Limb (tissue), 2 donors: ENCODE results near the gene EFR3B.
A peak's percentile ranks its signal among the peaks of the same experiment; 100 is the strongest.
"Not testable (repeated sequence)": the region's sequence is repeated elsewhere in the genome, so short reads cannot be mapped to it uniquely, and the experiment has no call there.

ENCODE experiments used
- DNase-seq, 2 donors: peaks; one replicate each; pipeline ENCODE4 v3.0.0-alpha.2; 2016; ENCODE audit errors: extremely low spot score in 2 of 2

EFR3B gene

GRCh38 chr2:25041928-25042320 lies at the start of gene EFR3B:
TSS of gene EFR3B (plus strand) at chr2:25042076. CDS start at chr2:25042313, 237 bp downstream.
- DNase-seq, result peak; percentile 94 to 96

DNA sequence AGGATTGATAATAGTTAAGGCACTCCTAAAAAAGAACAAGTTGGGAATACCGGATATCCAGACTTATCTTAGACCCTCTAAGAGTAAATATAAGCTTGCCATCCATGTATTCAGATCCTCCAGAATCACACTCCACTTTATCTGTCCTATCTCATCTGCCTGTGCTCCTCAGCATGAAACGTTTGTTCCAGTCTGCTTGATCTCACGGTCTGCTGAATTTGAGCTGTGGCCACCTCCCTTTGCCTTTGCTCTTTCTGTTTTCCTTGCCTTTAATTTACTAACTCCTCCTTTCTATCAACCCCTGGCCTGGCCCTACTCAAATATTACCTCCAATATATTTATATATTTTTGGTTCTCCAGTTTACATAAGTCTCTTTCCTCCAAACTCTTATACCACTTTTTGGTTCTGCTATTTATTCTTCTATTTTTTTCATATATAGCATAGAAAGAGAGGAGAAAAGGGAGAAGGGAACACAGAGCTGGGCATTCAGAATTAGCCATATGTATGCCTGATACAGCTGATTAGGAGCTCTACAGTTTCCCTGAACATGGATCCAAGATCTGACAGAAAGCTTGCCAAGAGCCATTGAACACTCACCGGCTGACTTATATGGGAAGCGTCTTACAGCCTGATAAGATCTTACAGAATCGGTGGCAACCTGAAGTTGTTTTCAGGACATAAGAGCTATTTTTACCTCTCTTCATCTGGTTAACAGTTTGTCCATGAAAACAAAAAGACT lies 48.3 kb upstream of the EFR3B start:
- DNase-seq, result no peak

- no peak for DNase-seq
Measured at GRCh38 chr2:24994146-24994724, 47.6 kb upstream of the EFR3B start.

GRCh38 chr2:24999097-24999496 lies 42.8 kb upstream of the EFR3B start:
- DNase-seq, result not testable (repeated sequence)

- DNase-seq, result no peak
Measured at GRCh38 chr2:25000036-25000435, 41.8 kb upstream of the EFR3B start.

DNA sequence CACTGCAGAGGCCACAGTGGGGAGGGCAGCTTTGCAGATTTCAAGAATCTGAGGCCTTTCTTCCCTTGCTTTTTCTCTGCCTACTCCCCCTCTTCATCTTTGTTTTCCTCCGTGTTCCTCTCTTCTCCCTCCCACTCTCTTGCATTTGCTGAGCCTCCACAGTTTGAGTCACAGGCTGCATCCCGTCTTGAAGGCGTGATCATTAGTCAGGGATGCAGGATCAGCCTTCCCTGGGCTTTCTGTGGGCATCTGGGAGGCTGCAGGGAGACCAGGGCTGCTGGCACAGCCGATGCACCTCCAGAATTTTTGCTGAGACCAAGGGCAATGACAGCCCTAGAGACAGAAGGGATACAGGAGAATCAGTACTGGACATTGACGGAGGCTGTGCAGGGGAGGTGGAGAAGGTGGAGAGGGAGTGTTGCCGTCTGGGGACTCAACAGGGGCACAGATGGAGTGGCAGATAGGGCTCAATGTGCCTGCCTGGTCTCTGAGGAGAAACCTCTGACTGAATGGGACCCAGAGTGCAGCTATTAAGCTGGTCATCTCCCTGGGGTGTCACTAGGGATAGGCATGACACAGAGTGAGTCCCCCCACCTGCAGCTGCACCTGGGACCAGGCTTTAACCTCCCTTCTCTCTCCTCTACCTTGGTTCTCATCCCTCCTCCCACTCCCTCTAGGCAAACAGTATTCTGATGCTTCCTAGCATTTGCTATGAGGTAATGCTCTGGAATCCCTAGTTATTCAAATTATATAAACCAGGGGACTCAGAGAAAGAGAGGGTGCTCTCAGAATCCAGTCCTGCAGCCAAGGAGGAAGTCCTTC lies 41.2 kb upstream of the EFR3B start:
- DNase-seq, result no peak

GRCh38 chr2:25001325-25001637 lies 40.6 kb upstream of the EFR3B start:
- DNase-seq, result no peak

DNA sequence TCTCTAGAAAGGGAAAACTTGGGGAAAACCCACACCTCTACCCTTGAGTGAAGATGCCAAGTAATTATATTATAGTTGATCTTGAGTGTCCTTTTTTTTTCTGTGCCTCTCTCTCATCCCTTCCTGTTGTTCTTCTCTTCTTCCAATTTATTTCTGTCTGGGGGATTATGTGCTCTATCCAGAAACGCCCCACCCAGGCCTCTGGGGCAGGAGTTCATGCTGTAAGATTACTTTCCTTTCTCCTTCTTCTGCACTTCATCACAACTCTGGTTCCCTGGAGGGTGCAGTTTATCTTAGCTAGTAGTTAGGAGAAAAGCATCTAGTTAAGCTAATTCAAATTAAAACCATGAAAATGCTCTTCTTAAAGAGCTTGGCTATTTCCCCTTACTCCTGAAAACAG lies 39.8 kb upstream of the EFR3B start:
- DNase-seq, result no peak

DNA sequence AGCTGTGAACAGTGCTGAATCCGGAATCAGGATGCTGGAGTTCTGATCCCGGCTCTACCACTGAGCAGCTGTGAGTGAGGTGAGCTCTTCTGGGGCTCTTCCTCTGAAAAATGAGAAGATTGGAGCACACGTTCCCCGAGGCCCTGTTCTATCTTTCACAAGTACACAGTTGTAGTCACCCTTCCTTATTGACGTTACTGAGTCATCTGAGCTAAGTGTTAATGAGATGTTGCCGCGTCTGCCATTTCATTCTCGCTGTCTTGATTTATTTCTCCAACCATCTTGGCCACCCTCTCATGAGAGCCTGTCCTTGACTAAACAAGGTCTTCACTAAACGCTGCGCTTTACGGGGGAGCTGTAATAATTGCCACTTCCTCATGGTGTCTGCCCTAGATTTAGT lies 31.9 kb upstream of the EFR3B start:
- DNase-seq, result no peak

GRCh38 chr2:25011342-25011741 lies 30.5 kb upstream of the EFR3B start:
- not testable (repeated sequence) for DNase-seq

GRCh38 chr2:25014631-25015030 lies 27.2 kb upstream of the EFR3B start:
- no peak for DNase-seq

DNA sequence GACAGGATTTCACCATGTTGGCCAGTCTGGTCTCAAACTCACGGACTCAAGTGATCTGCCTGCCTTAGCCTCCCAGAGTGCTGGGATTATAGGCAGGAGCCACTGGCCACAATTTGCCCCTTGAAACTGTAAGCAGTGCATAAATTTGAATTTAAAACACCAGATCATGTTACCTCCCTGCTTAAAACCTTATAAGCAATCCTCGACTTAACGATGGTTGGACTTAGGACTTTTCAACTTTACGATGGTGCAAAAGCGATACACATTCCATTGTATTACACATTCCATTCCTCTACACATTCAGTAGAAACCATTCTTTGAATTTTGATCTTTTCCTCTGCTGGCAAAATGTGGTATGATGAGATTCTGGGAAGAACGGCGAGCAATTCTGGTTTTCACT lies 23.2 kb upstream of the EFR3B start:
- DNase-seq, result no peak

- no peak for DNase-seq
Measured at GRCh38 chr2:25021791-25022362, 20.0 kb upstream of the EFR3B start.

- DNase-seq, result no peak
Measured at GRCh38 chr2:25023333-25023732, 18.5 kb upstream of the EFR3B start.

DNA sequence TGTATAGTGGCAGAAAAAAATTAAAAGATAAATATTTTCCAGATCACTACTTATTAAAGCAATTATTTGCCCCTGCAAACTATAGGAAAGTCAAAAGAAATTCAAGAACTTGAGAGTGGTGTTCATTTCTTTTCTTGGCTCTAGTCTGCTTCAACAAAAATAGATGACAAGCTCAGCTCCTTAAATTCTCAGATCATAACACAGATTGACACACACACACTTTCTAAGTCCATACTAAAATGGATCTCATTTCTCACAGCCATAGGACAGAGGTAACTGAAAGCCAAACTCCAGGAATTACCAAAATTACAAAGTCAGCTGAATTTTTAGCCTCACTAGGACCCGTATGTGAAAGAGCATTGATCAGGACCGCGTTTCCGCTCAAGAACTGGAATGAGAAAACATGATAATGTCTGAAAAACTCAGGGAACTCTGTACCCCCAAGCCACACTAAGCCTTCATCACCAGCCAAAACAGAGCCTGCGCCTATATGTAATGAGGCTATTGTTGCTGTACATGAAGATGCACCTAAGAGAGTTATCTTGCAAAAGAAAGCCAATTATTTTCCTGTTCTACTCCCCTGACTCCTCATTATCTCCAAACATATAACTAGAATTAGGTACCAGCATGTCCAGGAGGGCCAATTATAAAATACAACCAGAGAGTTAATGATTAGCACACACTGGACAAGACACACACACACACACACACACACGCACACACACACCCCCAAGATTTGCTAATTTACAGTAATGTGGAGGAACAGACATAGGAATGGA lies 16.5 kb upstream of the EFR3B start:
- no peak for DNase-seq

GRCh38 chr2:25026008-25026530 lies 15.8 kb upstream of the EFR3B start:
- no peak for DNase-seq

GRCh38 chr2:25029183-25029554 lies 12.7 kb upstream of the EFR3B start:
- no peak for DNase-seq

DNA sequence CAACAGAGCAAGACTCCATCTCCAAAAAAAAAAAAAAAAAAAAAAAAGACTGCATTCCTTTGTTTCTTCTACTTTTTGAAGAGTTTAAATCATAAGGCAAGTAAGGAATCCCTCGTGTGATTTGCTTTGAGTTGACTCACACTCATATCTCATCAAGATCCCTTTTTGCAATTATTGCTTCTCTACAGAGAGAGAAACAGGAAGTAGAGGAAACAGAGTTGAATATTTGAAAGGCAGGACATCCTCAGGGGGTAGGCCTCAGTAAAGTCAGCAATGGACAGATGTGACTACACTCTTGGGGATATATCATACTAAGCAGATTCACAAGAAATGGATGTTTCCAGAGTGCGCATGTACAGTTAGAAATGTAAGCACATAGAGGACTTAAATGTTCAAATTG lies 11.2 kb upstream of the EFR3B start:
- no peak for DNase-seq

DNA sequence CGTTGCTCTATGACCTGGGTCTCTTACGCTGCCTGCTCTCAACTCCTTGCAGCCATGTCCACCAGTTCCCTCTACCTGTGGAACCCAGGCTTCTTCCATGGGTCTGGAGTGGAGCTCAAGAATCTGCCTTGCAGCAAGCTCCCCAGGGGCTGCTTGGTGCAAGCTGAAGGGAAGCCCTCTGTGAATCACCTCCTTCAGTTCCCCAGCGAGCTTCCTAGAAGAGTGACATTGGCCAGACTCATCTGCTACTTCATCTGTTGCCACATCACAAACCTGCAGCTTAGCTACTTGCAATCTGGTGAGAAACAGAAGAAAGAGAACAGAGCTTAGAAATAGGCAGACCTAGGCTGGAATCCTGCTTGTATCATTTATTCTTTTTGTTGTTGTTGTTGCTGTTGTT lies 9.8 kb upstream of the EFR3B start:
- no peak for DNase-seq

- DNase-seq, result no peak
Measured at GRCh38 chr2:25032901-25033300, 9.0 kb upstream of the EFR3B start.

- no peak for DNase-seq
Measured at GRCh38 chr2:25034081-25034480, 7.8 kb upstream of the EFR3B start.
